Stomach smooth muscle (tissue), 2 donors: ENCODE measurements around the gene ULBP3.

Source experiments
- H3K27ac ChIP-seq: one replicate; pipeline ENCODE4 v1.7.0; 2013; ENCODE audit warnings: mild to moderate bottlenecking, low read length, inconsistent platforms
- H3K27me3 ChIP-seq, 2 donors: one replicate each; pipeline ENCODE4 v1.7.0; 2013; ENCODE audit warnings: low read length in 2 of 2; ENCODE audit not compliant: insufficient read depth in 2 of 2, control insufficient read depth in 1 of 2
- H3K36me3 ChIP-seq, 2 donors: one replicate each; pipeline ENCODE4 v1.7.0; 2013; ENCODE audit warnings: low read length in 2 of 2; ENCODE audit not compliant: control insufficient read depth in 2 of 2, insufficient read depth in 2 of 2
- H3K4me1 ChIP-seq: one replicate; pipeline ENCODE4 v1.7.0; 2013; ENCODE audit warnings: low read length; ENCODE audit not compliant: control insufficient read depth, insufficient read depth
- H3K4me3 ChIP-seq, 2 donors: one replicate each; pipeline ENCODE4 v1.7.0; 2013; ENCODE audit warnings: low read length in 2 of 2
- H3K9ac ChIP-seq, 2 donors: one replicate each; pipeline ENCODE4 v1.7.0; 2013; ENCODE audit warnings: low read length in 2 of 2, mild to moderate bottlenecking in 1 of 2
- H3K9me3 ChIP-seq, 2 donors: one replicate each; pipeline ENCODE4 v1.7.0; 2013; ENCODE audit warnings: low read length in 2 of 2; ENCODE audit not compliant: control insufficient read depth in 2 of 2
- donor health status: healthy.
- donor health status: Pancreatic carcinoma.

ULBP3 gene

DNA sequence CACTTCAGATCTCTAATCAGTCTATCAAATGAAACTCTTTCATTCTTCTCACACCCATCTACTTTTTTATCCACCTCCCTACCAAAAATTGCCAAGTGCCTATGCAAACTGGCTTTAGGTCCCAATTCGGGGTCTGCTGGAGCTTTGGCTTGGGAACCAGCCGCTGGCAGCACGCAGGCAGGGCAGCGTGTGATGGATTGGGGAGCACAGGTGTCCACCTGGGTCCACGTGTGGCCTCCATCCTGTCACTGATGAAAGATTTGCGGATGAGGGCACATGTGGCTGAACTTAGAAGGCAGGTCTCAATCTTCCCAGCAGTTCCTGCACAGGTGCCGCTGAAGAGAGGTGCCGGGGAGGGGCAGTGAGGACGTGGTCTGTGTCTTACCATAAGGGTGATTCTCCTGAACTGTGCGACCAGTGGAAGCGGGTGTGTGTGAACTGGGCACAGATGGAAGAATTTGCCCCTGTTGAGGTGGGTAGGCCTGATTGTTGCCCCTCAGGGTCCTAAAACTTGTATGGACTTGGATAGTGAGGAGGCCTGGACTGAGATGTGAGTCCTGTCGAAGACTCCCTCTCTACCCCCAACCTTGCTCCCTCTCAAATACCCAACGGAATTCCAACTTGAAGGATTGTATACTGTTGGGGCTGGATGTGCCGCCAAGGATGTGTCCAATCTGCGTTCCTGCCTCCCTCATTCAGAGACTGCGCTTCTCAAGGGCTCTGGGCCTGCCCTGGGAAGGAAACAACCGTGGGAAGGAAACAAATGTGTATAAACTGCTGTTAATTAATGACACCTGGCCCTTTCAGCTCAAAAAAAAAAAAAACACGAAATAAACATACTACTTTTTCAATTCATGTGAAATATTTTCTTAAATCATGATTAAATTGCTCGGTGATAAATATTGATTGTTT is 25.2 kb downstream of the ULBP3 start:
- H3K9me3 ChIP-seq: no peaks in the 10 kb centered on the region
- H3K9ac ChIP-seq: no peak overlapping the region
- no peak overlapping the region for H3K4me3 ChIP-seq
- H3K27me3 ChIP-seq: peaks cover 17 to 20% of the 10 kb centered on the region in 2 donors
- no peaks in the 10 kb centered on the region for H3K36me3 ChIP-seq
- no peaks in the 10 kb centered on the region for H3K4me1 ChIP-seq
- no peak overlapping the region for H3K27ac ChIP-seq

DNA sequence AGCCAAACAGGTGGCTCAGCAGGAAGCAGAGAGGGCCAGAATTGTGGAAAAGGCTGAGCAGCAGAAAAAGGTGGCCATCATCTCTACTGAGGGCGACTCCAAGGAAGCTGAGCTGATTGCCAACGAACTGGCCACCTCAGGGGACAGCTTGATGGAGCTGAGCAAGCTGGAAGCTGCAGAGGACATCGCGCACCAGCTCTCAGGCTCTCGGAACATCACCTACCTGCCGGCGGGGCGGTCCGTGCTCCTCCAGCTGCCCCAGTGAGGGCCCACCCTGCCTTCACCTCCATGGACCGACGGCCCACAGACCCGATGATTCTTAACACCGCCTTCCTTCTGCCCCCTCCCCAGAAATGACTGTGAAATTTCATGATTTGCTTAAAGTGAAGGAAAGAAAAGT is 25.8 kb downstream of the ULBP3 start:
- no peak overlapping the region for H3K27ac ChIP-seq
- no peaks in the 10 kb centered on the region for H3K9me3 ChIP-seq
- H3K36me3 ChIP-seq: no peaks in the 10 kb centered on the region
- H3K9ac ChIP-seq: no peak overlapping the region
- peaks cover 24 to 27% of the 10 kb centered on the region in 2 donors for H3K27me3 ChIP-seq
- H3K4me3 ChIP-seq: no peak overlapping the region
- H3K4me1 ChIP-seq: peaks cover 3% of the 10 kb centered on the region

DNA sequence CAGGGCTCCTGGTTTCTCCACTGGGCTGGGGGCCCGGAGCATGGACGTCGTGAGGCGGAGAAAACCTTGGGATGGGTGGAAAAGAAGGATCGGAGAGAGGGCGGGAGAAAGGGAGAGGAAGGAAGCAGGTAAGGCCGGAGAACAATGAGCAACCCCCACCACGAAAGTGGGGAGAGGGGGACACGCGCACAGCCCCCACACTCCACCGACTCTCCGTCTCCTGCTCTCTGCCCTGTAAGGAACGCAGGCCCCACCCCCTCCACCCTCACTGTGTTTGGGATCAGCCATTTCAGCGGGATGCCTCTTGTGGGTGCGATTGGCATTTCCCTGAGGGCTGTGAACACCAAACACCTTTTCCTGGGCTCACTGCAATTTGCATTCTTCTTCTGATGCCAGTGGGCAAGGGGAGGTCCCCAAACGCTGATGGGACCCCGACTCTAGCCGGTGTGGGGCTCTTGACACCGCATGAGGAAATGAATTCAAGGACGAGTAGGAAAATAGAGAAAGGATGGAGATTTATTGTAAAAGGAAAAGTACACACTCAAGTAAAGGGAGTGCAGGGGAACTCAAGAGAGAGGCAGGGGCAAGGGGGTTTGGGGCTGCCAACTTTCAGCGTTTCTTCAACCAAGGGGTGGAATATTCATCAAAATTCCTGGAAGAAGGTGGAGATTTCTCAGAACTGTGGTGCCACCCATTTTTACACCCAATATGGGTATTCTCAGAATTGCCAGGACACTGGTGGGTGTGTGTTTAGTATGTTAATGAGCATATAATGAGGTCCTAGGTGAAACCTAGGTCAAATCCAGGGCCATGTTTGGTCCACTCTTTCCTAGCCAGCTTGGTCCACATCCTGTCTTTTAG is 30.5 kb downstream of the ULBP3 start:
- Histone ChIP-seq H3K9me3 (no peaks in the 10 kb centered on the region), H3K36me3 (no peaks in the 10 kb centered on the region), H3K4me1 (peaks cover 13% of the 10 kb centered on the region), H3K27ac (no peak overlapping the region), H3K4me3 (peak overlapping the region; percentile 58 to 59), H3K9ac (no peak overlapping the region), H3K27me3 (peaks cover 43 to 52% of the 10 kb centered on the region in 2 donors)

DNA sequence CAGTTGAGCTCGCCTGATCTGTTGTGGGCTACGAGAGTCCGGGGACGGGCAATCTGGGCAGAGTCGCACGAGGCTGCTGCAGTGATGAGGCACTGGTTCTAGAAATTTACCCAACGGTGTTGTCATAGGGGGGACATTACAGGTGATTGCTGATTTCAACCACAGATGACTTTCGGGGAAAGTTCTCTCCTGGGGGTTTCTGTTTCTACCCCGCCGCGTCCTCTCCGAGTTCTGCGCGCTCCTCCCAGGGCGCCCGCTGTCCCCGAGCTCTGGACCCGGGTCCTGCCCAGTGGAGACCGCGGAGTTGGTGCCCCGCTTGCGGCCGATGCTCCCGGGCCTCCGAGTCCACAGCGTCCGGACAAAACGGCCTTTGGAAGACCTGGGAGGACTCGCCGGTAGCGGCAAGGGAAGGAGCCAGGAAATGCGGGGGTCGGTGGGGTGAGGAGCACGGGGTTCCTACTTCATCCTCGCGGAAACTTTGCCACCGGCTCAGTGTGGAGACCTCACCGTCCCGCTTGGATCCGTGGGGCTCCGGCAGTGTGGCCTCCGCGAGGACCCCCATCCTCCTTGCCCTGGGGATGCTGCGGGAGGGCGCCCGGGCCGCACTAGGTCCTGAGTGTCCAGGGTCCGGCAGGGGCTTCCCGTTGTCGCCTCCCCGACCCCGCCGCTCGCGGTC is 31.3 kb downstream of the ULBP3 start:
- Histone ChIP-seq H3K36me3 (no peaks in the 10 kb centered on the region), H3K27me3 (peaks cover 43 to 52% of the 10 kb centered on the region in 2 donors), H3K4me1 (peaks cover 13% of the 10 kb centered on the region), H3K9me3 (no peaks in the 10 kb centered on the region), H3K27ac (no peak overlapping the region), H3K9ac (no peak overlapping the region), H3K4me3 (peak overlapping the region; percentile 58 to 59)

DNA sequence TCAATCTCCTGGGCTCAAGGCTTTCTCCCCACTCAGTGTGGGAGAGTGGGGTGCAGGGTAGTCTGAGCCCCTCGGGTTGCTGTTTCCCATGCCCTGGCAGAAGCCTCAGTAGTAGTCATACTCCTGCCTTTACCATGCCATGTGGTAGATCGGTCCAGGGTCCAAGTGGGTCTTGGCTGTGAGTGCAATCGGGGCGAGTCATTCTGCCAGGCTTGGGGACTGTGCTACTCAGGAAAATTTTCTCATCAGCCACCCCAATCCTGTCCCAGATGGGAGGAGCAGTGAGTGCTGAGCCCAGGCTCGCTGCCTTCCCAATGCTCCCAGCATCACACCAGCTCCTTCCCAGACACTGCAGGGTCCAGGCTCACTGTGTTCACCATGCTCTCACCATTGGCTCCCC is 32.8 kb downstream of the ULBP3 start:
- Histone ChIP-seq H3K9ac (no peak overlapping the region), H3K27me3 (peaks cover 43 to 47% of the 10 kb centered on the region in 2 donors), H3K27ac (no peak overlapping the region), H3K36me3 (no peaks in the 10 kb centered on the region), H3K9me3 (no peaks in the 10 kb centered on the region), H3K4me3 (no peak overlapping the region), H3K4me1 (peaks cover 13% of the 10 kb centered on the region)

DNA sequence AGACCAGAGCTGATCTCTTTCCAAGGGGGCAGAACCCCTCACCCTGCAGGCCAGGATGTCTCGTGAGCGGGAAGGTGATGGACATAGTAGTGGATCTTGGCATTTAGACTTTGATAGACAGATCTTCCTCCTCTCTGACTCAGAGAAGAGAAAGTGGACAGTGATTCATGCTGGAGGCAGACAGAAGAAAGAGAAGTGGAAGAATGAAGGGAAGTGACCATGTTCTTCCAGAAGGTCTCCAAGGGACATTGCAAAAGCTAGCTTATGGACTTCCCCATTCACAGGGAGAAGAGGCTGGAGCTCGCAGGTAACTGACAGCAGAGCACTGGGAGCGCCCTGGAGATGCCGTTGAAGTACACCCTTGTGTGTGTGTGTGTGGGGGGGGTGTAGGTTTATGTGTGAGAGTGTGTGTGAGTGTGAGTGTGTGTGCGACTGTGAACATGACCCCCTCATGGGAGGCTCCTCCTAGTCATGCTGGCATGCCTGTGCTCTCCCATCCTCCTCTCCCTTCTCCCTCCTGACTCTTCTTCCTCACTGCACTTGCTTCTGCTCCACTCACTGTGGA is 35.6 kb downstream of the ULBP3 start:
- Histone ChIP-seq H3K27me3 (peaks cover 24 to 35% of the 10 kb centered on the region in 2 donors), H3K4me3 (no peak overlapping the region), H3K9me3 (no peaks in the 10 kb centered on the region), H3K27ac (no peak overlapping the region), H3K4me1 (peaks cover 11% of the 10 kb centered on the region), H3K36me3 (no peaks in the 10 kb centered on the region), H3K9ac (no peak overlapping the region)

DNA sequence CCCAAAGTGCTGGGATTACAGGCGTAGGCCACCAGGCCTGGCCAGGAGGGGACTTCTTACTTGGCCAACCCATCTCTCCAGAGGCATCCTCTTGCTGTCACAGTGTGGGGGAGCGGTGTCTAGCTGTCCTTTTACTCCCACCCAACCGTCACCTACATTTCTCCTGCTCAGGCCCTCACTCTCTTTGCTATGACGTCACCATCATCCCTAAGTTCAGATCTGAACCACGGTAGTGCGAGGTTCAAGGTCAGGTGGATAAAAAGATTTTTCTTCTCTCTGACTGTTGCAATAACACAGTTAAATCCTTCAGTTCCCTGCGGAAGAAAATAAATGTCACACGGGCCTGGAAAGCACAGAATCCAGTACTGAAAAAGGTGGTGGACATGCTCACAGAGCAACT is 36.3 kb downstream of the ULBP3 start:
- Histone ChIP-seq H3K27ac (no peak overlapping the region), H3K27me3 (peaks cover 17 to 32% of the 10 kb centered on the region in 2 donors), H3K9me3 (no peaks in the 10 kb centered on the region)

DNA sequence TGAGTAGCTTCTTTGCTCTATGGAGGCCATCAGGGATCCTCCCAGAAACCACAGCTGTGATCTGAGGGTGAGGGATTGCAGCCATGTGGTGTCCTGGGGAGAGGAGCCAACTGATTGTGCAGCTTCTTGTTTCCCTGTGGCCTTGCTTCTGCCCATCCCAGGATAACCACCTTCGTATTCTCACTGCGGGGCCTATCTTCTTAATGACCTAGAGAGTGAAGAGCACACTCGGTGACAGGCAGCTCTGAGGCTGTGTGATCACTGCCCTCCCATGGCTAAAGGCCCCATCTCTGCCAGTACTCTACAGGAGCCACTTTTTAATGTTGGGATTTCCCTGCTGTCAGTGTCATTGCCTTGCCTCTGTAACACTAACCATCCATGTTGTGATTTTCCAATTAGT is 38.3 kb downstream of the ULBP3 start:
- Histone ChIP-seq H3K4me3 (no peak overlapping the region), H3K27ac (no peak overlapping the region), H3K4me1 (peaks cover 6% of the 10 kb centered on the region), H3K9ac (no peak overlapping the region), H3K36me3 (no peaks in the 10 kb centered on the region), H3K27me3 (peaks cover 17 to 32% of the 10 kb centered on the region in 2 donors), H3K9me3 (no peaks in the 10 kb centered on the region)

More for the DNA sequence above, 36.3 kb downstream of the ULBP3 start:
- Histone ChIP-seq H3K4me1 (peaks cover 5% of the 10 kb centered on the region), H3K4me3 (no peak overlapping the region), H3K9ac (no peak overlapping the region), H3K36me3 (no peaks in the 10 kb centered on the region)

DNA sequence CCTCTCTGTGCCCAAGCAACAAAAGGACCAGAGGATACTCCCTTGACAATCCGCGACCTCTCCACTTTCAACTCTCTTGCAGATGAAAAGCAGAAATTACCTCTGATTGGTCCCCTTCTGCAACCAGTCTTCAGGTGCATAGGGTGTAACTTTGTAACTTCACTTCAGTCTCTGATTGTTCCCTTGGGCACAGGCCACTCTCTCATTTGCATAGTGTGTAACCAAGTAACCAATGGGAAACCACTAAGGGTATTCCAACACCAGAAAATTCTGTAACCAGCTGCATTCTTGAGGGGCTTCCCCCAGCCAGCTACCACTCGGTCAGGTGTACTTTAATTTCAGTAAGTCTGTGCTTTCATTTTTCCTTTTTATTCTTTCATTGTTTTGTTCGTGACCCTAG is 39.2 kb downstream of the ULBP3 start:
- Histone ChIP-seq H3K9me3 (no peaks in the 10 kb centered on the region), H3K9ac (no peak overlapping the region), H3K4me1 (peaks cover 13% of the 10 kb centered on the region), H3K27ac (no peak overlapping the region), H3K36me3 (no peaks in the 10 kb centered on the region), H3K4me3 (no peak overlapping the region), H3K27me3 (peaks cover 25 to 35% of the 10 kb centered on the region in 2 donors)

DNA sequence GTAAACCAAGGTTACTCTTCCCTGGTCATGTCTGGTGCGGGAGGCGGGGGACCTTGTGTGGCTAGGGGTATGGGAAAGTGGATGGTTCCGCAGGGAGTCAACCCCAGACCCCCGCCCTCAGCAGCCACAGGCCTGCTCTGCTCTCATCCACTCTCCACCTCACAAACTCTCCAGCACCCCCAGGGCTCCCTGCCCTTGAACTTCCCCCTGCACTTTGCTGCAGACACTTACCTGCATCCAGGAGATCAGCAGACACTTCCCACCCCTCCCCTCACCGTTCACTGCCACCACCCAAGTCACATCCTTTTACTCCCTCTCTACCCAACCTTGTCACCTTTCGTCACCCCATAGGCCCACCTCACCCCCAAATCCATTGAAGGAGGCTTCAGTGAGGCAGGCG is 39.6 kb downstream of the ULBP3 start:
- Histone ChIP-seq H3K4me1 (peaks cover 13% of the 10 kb centered on the region), H3K9ac (no peak overlapping the region), H3K36me3 (no peaks in the 10 kb centered on the region), H3K4me3 (no peak overlapping the region), H3K27me3 (peaks cover 27 to 37% of the 10 kb centered on the region in 2 donors), H3K9me3 (no peaks in the 10 kb centered on the region), H3K27ac (no peak overlapping the region)
